ENCODE measurements around the gene CCT6B. TPM values are rescaled to one million over a fixed set of nuclear protein-coding genes. Genes with fewer than 3 reads are reported as not detected.

The CCT6B gene
- total and polyA plus RNA-seq, 9 of the 15 experiments (the other 6 are each of a cell fraction or from before 2014, with no cell fraction given), result 0.25 to 0.91 (median 0.58) TPM

GRCh38 chr17:34894964-34895363 is 66.3 kb downstream of the CCT6B start:
- FAIRE-seq (no peak), ATAC-seq (no peak), DNase-seq (ENCODE audit: extremely low read depth in 1 of 4, low spot score in 3 of 4) (no peak)
- WGBS (ENCODE audit: insufficient coverage, low coverage, missing lambda C conversion rate), result 0% methylated on average over 4 of the region's 4 CpGs
- in situ Hi-C loops (cut with MboI) (no loop called here), intact Hi-C loops (cut with micrococcal nuclease) (loop anchor here (10.0 kb wide), 1 partner anchor 470 kb away; no protein-coding TSS in a partner anchor)
- no peak overlapping the region for H3K27ac ChIP-seq (ENCODE audit: extremely low read depth, low read depth, low read length)
- H3K36me3 ChIP-seq (ENCODE audit: control insufficient read depth, insufficient read depth, low read length), result no peaks in the 10 kb centered on the region
- no peak overlapping the region for H2AFZ ChIP-seq (ENCODE audit: low read depth, low read length)
- H3K27me3 ChIP-seq (ENCODE audit: control insufficient read depth in 2 of 2, insufficient read depth in 2 of 2, low read length in 2 of 2), result peaks cover 0 to 41% of the 10 kb centered on the region in 2 experiments; a peak in 4 of 5 replicates
- no peaks in the 10 kb centered on the region for H3K9me3 ChIP-seq (replicated peaks; ENCODE audit: control insufficient read depth, insufficient read depth, low read depth, low read length)
- no TSS peak for BruUV-seq (replicated peaks)
- peaks cover 12% of the 10 kb centered on the region for H4K20me1 ChIP-seq (replicated peaks; ENCODE audit: control insufficient read depth, insufficient read depth, low read length)
- ChIA-PET POLR2A (interaction anchor here (0.7 to 1.7 kb wide), 3 partner anchors 8 to 469 kb away, joined by 3 to 4 read pairs (median 3); no protein-coding TSS in a partner anchor), CTCF (ENCODE audit: low intra/inter-chr PET ratio) (no interaction called here)
- no peak overlapping the region for H3K9ac ChIP-seq (ENCODE audit: insufficient read depth in 1 of 2, low read depth in 2 of 2, low read length in 2 of 2)
- H3K79me2 ChIP-seq (ENCODE audit: control insufficient read depth, insufficient read depth, low read length), result no peaks in the 10 kb centered on the region
- H3K9me1 ChIP-seq (ENCODE audit: control insufficient read depth, insufficient read depth, low read length), result no peaks in the 10 kb centered on the region
- TF ChIP-seq GMEB1 (CRISPR knock-in tag; IDR thresholded peaks at IDR 0.05), result no peak
- peak; percentile 52; the same call in 1 of the 2 replicates for TF ChIP-seq BHLHE40 (IDR thresholded peaks at IDR 0.05; ENCODE audit: low read length)
- no peak overlapping the region for H3K4me3 ChIP-seq
- no peak overlapping the region for H3K4me2 ChIP-seq (ENCODE audit: insufficient read depth, low read length)
- H3K4me1 ChIP-seq (replicated peaks in 1 of 2; ENCODE audit: control insufficient read depth in 2 of 2, insufficient read depth in 2 of 2, low read length in 2 of 2), result peaks cover 0 to 5% of the 10 kb centered on the region in 2 experiments; a peak in 1 of 5 replicates
